Neural progenitor cell (in vitro differentiated cells): ENCODE results near the gene PROK1. TPM values are rescaled to one million over a fixed set of nuclear protein-coding genes. Genes with fewer than 3 reads are reported as not detected.
"Not testable (repeated sequence)": the region's sequence is repeated elsewhere in the genome, so short reads cannot be mapped to it uniquely, and the experiment has no call there.

ENCODE experiments used
- DNase-seq: peaks from one replicate; pipeline ENCODE4 v3.0.0-alpha.2; 2016; ENCODE audit warnings: low spot score
- H2AFZ ChIP-seq: fragments of 200-600 bp; sonication (generic); replicated peaks from 2 replicates; pipeline ENCODE4 v1.6.1; 2016; ENCODE audit warnings: antibody characterized with exemption
- H3F3A ChIP-seq: fragments of 200-600 bp; sonication (generic); 2 replicates; pipeline ENCODE4 v1.6.1; 2016; ENCODE audit warnings: antibody characterized with exemption, low read depth
- H3K27ac ChIP-seq: fragments of 200-600 bp; sonication (generic); 2 replicates; pipeline ENCODE4 v1.5.1; 2016; ENCODE audit warnings: mild to moderate bottlenecking
- H3K27me3 ChIP-seq: fragments of 200-600 bp; sonication (generic); 2 replicates; pipeline ENCODE4 v1.6.1; 2016; ENCODE audit warnings: mild to moderate bottlenecking, moderate library complexity
- H3K36me3 ChIP-seq: fragments of 200-600 bp; sonication (generic); 2 replicates; pipeline ENCODE4 v1.5.1; 2016
- H3K4me1 ChIP-seq: fragments of 200-600 bp; sonication (generic); 2 replicates; pipeline ENCODE4 v1.6.1; 2016; ENCODE audit warnings: mixed run types
- H3K4me2 ChIP-seq: fragments of 200-600 bp; sonication (generic); 2 replicates; pipeline ENCODE4 v1.6.1; 2016
- H3K4me3 ChIP-seq: fragments of 200-600 bp; sonication (generic); 2 replicates; pipeline ENCODE4 v1.5.1; 2016
- H3K79me2 ChIP-seq: fragments of 200-600 bp; sonication (generic); 2 replicates; pipeline ENCODE4 v1.6.1; 2016; ENCODE audit warnings: low read depth
- H3K9ac ChIP-seq: fragments of 200-600 bp; sonication (generic); 2 replicates; pipeline ENCODE4 v1.6.1; 2016
- H3K9me3 ChIP-seq: fragments of 200-600 bp; sonication (generic); 2 replicates; pipeline ENCODE4 v1.5.1; 2016; ENCODE audit warnings: low read depth
- H4K20me1 ChIP-seq: fragments of 200-600 bp; sonication (generic); 2 replicates; pipeline ENCODE4 v1.6.1; 2016; ENCODE audit warnings: low read depth
- H3K27ac Mint-ChIP-seq: 3 replicates; pipeline ENCODE4 v1.8.0; 2021; ENCODE audit warnings: mixed read lengths
- H3K27me3 Mint-ChIP-seq: 2 replicates; pipeline ENCODE4 v1.8.0; 2022; ENCODE audit warnings: low read depth, mild to moderate bottlenecking, inconsistent platforms, moderate library complexity, mixed read lengths; ENCODE audit not compliant: insufficient read depth
- H3K36me3 Mint-ChIP-seq: 3 replicates; pipeline ENCODE4 v1.8.0; 2021; ENCODE audit warnings: mixed read lengths
- H3K4me1 Mint-ChIP-seq: 3 replicates; pipeline ENCODE4 v1.8.0; 2021; ENCODE audit warnings: mixed read lengths
- H3K4me3 Mint-ChIP-seq: 3 replicates; pipeline ENCODE4 v1.8.0; 2021; ENCODE audit warnings: mild to moderate bottlenecking, moderate library complexity, mixed read lengths
- H3K9me3 Mint-ChIP-seq: 3 replicates; pipeline ENCODE4 v1.8.0; 2020; ENCODE audit warnings: mixed read lengths
- EZH2 ChIP-seq: fragments of 200-600 bp; sonication (generic); IDR thresholded peaks from 2 replicates; pipeline ENCODE4 v1.6.1; 2017; ENCODE audit warnings: antibody characterized with exemption, mild to moderate bottlenecking, moderate library complexity
- EZH2phosphoT487 ChIP-seq: fragments of 200-600 bp; sonication (generic); IDR thresholded peaks from 2 replicates; pipeline ENCODE4 v1.6.1; 2017; ENCODE audit warnings: antibody characterized with exemption
- total RNA-seq: library from RNA; depleted of rRNA; stranded (reverse); fragments of >200 nt; gene quantifications from 2 replicates; pipeline ENCODE4 v1.2.3, GENCODE V29; 2015; ENCODE audit warnings: low replicate concordance
- TF ChIP-seq, protein P1 (sequence below): fragments of 200-600 bp; sonication (generic); IDR thresholded peaks from 2 replicates; pipeline ENCODE4 v1.5.1; 2017; ENCODE audit warnings: antibody characterized with exemption, mild to moderate bottlenecking

Gene PROK1, protein sequence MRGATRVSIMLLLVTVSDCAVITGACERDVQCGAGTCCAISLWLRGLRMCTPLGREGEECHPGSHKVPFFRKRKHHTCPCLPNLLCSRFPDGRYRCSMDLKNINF
- total RNA-seq: 0.12 TPM in 1 of 2 replicates, not detected in the other

DNA sequence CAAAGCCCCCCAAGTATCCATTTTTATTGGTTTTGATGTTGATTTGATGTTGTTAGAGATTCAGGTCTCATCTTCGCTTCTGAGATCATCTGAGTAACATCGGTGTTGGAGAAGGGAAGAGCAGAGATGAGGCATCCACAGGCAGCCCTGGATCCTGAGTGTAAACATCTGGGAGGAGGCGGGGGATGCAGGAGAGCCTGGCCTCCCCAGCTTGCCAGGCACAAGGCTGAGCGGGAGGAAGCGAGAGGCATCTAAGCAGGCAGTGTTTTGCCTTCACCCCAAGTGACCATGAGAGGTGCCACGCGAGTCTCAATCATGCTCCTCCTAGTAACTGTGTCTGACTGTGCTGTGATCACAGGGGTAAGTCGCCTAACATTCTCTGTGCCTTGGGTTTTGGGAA is at the start of gene PROK1:
Gene PROK1 (plus strand): TSS at position 221 of the 400 bp plus-strand sequence. CDS start 68 bp downstream, at position 289.
- H3K4me2 ChIP-seq: no peak within 1 kb of the TSS
- no peak within 1 kb of the TSS for H3K4me3 ChIP-seq
- H3K27me3 Mint-ChIP-seq: peaks cover 18% of the 10 kb centered on the region
- no peaks in the 10 kb centered on the region for H3K4me1 Mint-ChIP-seq
- no peaks in the 10 kb centered on the region for H3K36me3 Mint-ChIP-seq
- H3F3A ChIP-seq: no peaks in the 10 kb centered on the region
- no peak for DNase-seq
- no peak within 1 kb of the TSS for H3K27ac ChIP-seq
- H3K9ac ChIP-seq: no peak within 1 kb of the TSS
- no peaks in the 10 kb centered on the region for H3K79me2 ChIP-seq
- H3K9me3 ChIP-seq: no peaks in the 10 kb centered on the region
- H2AFZ ChIP-seq: no peak within 1 kb of the TSS
- no peaks in the 10 kb centered on the region for H3K36me3 ChIP-seq
- H3K27ac Mint-ChIP-seq: no peak within 1 kb of the TSS
- no peak within 1 kb of the TSS for H3K4me3 Mint-ChIP-seq
- H3K27me3 ChIP-seq: no peaks in the 10 kb centered on the region
- no peaks in the 10 kb centered on the region for H3K9me3 Mint-ChIP-seq
- H3K4me1 ChIP-seq: no peaks in the 10 kb centered on the region
- TF ChIP-seq, protein P1, sequence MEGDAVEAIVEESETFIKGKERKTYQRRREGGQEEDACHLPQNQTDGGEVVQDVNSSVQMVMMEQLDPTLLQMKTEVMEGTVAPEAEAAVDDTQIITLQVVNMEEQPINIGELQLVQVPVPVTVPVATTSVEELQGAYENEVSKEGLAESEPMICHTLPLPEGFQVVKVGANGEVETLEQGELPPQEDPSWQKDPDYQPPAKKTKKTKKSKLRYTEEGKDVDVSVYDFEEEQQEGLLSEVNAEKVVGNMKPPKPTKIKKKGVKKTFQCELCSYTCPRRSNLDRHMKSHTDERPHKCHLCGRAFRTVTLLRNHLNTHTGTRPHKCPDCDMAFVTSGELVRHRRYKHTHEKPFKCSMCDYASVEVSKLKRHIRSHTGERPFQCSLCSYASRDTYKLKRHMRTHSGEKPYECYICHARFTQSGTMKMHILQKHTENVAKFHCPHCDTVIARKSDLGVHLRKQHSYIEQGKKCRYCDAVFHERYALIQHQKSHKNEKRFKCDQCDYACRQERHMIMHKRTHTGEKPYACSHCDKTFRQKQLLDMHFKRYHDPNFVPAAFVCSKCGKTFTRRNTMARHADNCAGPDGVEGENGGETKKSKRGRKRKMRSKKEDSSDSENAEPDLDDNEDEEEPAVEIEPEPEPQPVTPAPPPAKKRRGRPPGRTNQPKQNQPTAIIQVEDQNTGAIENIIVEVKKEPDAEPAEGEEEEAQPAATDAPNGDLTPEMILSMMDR: no peak
- TF ChIP-seq EZH2phosphoT487 (no peak), EZH2 (no peak)
- no peaks in the 10 kb centered on the region for H4K20me1 ChIP-seq

DNA sequence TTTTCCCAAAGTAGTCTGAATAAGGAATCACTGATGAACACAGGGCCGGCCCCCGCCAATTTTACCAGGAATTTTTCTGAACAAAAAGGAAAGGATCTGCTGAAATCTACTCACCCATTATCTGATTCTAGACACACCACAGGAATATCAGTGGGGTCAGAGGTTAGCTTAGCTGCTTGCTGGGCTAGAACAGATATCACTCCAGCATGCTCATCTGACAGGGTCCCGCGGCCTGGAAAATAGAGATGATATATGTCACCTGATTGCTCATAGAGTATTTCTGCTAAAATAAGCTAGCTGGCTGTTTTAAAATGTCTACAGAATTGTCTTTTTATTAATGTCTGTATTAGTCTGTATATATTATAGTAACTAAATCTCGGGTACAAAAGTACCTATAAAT is 47.1 kb upstream of the PROK1 start:
- H3K4me1 Mint-ChIP-seq: peaks cover 19% of the 10 kb centered on the region
- H2AFZ ChIP-seq: no peak overlapping the region
- H3K27ac Mint-ChIP-seq: no peak overlapping the region
- H3K9ac ChIP-seq: no peak overlapping the region
- H3K36me3 ChIP-seq: no peaks in the 10 kb centered on the region
- H3K36me3 Mint-ChIP-seq: peaks cover 6% of the 10 kb centered on the region
- DNase-seq: no peak
- no peaks in the 10 kb centered on the region for H3K27me3 Mint-ChIP-seq
- H3K4me2 ChIP-seq: no peak overlapping the region
- H3K79me2 ChIP-seq: peaks cover 11% of the 10 kb centered on the region
- TF ChIP-seq, protein P1: no peak
- no peak for TF ChIP-seq EZH2
- TF ChIP-seq EZH2phosphoT487: no peak
- H4K20me1 ChIP-seq: no peaks in the 10 kb centered on the region
- no peaks in the 10 kb centered on the region for H3F3A ChIP-seq
- no peaks in the 10 kb centered on the region for H3K9me3 Mint-ChIP-seq
- H3K4me3 Mint-ChIP-seq: no peak overlapping the region
- H3K27ac ChIP-seq: no peak overlapping the region
- no peaks in the 10 kb centered on the region for H3K4me1 ChIP-seq
- no peak overlapping the region for H3K4me3 ChIP-seq
- H3K27me3 ChIP-seq: no peaks in the 10 kb centered on the region
- no peaks in the 10 kb centered on the region for H3K9me3 ChIP-seq

DNA sequence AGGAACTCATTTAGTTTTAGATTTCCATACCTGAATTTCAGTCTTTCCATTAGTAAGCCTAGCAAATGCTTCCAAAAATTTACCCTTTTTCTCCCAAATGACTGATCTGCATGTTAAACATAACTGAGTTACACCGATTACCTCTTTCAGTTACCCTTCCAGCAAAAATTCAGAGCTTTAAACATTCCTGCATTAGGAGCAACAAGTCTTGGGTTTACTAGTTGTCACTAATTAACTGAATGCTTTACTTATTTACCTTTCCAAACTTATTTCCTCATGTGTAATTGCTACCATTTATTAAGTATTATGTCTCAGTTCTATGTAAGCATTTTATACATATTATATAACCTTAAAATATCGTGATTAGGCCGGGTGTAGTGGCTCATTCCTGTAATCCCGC is 46.5 kb upstream of the PROK1 start:
- no peak overlapping the region for H3K4me3 Mint-ChIP-seq
- peaks cover 6% of the 10 kb centered on the region for H3K36me3 Mint-ChIP-seq
- H3K27ac ChIP-seq: no peak overlapping the region
- no peak for DNase-seq
- no peaks in the 10 kb centered on the region for H3K27me3 ChIP-seq
- no peaks in the 10 kb centered on the region for H3K4me1 ChIP-seq
- no peak overlapping the region for H3K4me2 ChIP-seq
- TF ChIP-seq EZH2 (no peak), EZH2phosphoT487 (no peak)
- TF ChIP-seq, protein P1: no peak
- peaks cover 11% of the 10 kb centered on the region for H3K79me2 ChIP-seq
- H3K9me3 Mint-ChIP-seq: no peaks in the 10 kb centered on the region
- H2AFZ ChIP-seq: no peak overlapping the region
- no peaks in the 10 kb centered on the region for H3K36me3 ChIP-seq
- no peak overlapping the region for H3K4me3 ChIP-seq
- peaks cover 20% of the 10 kb centered on the region for H3K4me1 Mint-ChIP-seq
- H4K20me1 ChIP-seq: no peaks in the 10 kb centered on the region
- H3K27me3 Mint-ChIP-seq: no peaks in the 10 kb centered on the region
- H3F3A ChIP-seq: no peaks in the 10 kb centered on the region
- H3K27ac Mint-ChIP-seq: no peak overlapping the region
- H3K9ac ChIP-seq: no peak overlapping the region
- no peaks in the 10 kb centered on the region for H3K9me3 ChIP-seq

DNA sequence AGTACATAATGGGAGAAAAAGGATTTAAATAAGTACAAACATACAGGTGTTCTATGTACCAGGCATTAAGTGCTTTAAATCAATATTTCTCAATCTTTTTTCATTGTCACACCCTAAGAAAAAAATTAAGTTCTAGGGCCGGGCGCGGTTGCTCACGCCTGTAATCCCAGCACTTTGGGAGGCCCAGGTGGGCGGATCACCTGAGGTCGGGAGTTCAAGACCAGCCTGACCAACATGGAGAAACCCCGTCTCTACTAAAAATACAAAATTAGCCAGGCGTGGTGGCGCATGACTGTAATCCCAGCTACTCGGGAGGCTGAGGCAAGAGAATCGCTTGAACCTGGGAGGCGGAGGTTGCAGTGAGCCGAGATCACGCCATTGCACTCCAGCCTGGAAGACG is 44.5 kb upstream of the PROK1 start:
- not testable (repeated sequence) for H4K20me1 ChIP-seq, H3K36me3 Mint-ChIP-seq, H3K9me3 ChIP-seq, DNase-seq, H3K9me3 Mint-ChIP-seq, H3K27ac Mint-ChIP-seq, H3K4me1 ChIP-seq, H3K27me3 ChIP-seq, H3K36me3 ChIP-seq, H3K27me3 Mint-ChIP-seq, H2AFZ ChIP-seq, H3K9ac ChIP-seq, H3K27ac ChIP-seq, H3F3A ChIP-seq
- H3K4me3 Mint-ChIP-seq: peak overlapping the region; percentile 100
- H3K79me2 ChIP-seq: peaks cover 11% of the 10 kb centered on the region
- peak overlapping the region; percentile 58 for H3K4me3 ChIP-seq
- peaks cover 20% of the 10 kb centered on the region for H3K4me1 Mint-ChIP-seq
- peak overlapping the region; percentile 80 for H3K4me2 ChIP-seq
